ENCODE data around the gene PDE9A.
"Not testable (repeated sequence)": the region's sequence is repeated elsewhere in the genome, so short reads cannot be mapped to it uniquely, and the experiment has no call there.

PDE9A gene

GRCh38 chr21:42653231-42654061, at the start of gene PDE9A:
TSS of gene PDE9A (plus strand) at chr21:42653621. CDS start at chr21:42653815, 194 bp downstream.
- DNase-seq = no peak

GRCh38 chr21:42607102-42607501, 46.3 kb upstream of the PDE9A start:
- DNase-seq = no peak

GRCh38 chr21:42607525-42608102, 45.8 kb upstream of the PDE9A start:
- DNase-seq = no peak

- DNase-seq = no peak
Measured at GRCh38 chr21:42608446-42608845, 45.0 kb upstream of the PDE9A start.

- no peak for DNase-seq
Measured at GRCh38 chr21:42609811-42610210, 43.6 kb upstream of the PDE9A start.

GRCh38 chr21:42611852-42612251, 41.6 kb upstream of the PDE9A start:
- no peak for DNase-seq

GRCh38 chr21:42612390-42612789, 41.0 kb upstream of the PDE9A start:
- no peak for DNase-seq

GRCh38 chr21:42613756-42614155, 39.7 kb upstream of the PDE9A start:
- DNase-seq = no peak

GRCh38 chr21:42614396-42614795, 39.0 kb upstream of the PDE9A start:
- DNase-seq = no peak

- DNase-seq = no peak
Measured at GRCh38 chr21:42614811-42615351, 38.5 kb upstream of the PDE9A start.

GRCh38 chr21:42615377-42615776, 38.0 kb upstream of the PDE9A start:
- not testable (repeated sequence) for DNase-seq

- no peak for DNase-seq
Measured at GRCh38 chr21:42615924-42616323, 37.5 kb upstream of the PDE9A start.

- no peak for DNase-seq
Measured at GRCh38 chr21:42616446-42616845, 37.0 kb upstream of the PDE9A start.

GRCh38 chr21:42616941-42617340, 36.5 kb upstream of the PDE9A start:
- DNase-seq = no peak

- DNase-seq = no peak
Measured at GRCh38 chr21:42617486-42617885, 35.9 kb upstream of the PDE9A start.

- no peak for DNase-seq
Measured at GRCh38 chr21:42618707-42619102, 34.7 kb upstream of the PDE9A start.

- DNase-seq = no peak
Measured at GRCh38 chr21:42619166-42619565, 34.3 kb upstream of the PDE9A start.

- no peak for DNase-seq
Measured at GRCh38 chr21:42619841-42620240, 33.6 kb upstream of the PDE9A start.

- DNase-seq = no peak
Measured at GRCh38 chr21:42621166-42621818, 32.1 kb upstream of the PDE9A start.

- DNase-seq = no peak
Measured at GRCh38 chr21:42621819-42622177, 31.6 kb upstream of the PDE9A start.

- DNase-seq = no peak
Measured at GRCh38 chr21:42622284-42622683, 31.1 kb upstream of the PDE9A start.

GRCh38 chr21:42623694-42624093, 29.7 kb upstream of the PDE9A start:
- DNase-seq = no peak

GRCh38 chr21:42624095-42624790, 29.2 kb upstream of the PDE9A start:
- DNase-seq = no peak
